ENCODE results near the gene ADO.

DNA sequence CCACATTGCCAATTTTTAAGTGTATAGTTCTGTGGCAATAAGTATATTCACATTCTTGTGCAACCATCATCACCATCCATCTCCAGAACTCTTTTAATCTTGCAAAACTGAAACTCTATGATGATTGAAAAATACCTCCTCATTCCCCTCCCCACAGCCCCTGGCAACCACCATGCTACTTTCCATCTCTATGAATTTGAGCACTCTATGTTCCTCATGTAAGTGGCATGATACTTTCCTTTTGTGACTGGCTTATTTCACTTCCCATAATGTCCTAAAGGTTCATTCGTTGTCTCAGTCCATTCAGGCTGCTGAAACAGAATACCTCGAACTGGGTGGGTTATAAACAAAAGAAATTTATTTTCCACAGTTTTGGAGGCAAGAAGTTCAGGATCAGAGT is 35.1 kb downstream of the ADO start:
- TF ChIP-seq POLR2A (IDR thresholded peaks at IDR 0.05) = no peak
- TF ChIP-seq, protein P1, sequence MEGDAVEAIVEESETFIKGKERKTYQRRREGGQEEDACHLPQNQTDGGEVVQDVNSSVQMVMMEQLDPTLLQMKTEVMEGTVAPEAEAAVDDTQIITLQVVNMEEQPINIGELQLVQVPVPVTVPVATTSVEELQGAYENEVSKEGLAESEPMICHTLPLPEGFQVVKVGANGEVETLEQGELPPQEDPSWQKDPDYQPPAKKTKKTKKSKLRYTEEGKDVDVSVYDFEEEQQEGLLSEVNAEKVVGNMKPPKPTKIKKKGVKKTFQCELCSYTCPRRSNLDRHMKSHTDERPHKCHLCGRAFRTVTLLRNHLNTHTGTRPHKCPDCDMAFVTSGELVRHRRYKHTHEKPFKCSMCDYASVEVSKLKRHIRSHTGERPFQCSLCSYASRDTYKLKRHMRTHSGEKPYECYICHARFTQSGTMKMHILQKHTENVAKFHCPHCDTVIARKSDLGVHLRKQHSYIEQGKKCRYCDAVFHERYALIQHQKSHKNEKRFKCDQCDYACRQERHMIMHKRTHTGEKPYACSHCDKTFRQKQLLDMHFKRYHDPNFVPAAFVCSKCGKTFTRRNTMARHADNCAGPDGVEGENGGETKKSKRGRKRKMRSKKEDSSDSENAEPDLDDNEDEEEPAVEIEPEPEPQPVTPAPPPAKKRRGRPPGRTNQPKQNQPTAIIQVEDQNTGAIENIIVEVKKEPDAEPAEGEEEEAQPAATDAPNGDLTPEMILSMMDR (IDR thresholded peaks at IDR 0.05) = no peak
- TF ChIP-seq POLR2AphosphoS5 (IDR thresholded peaks at IDR 0.05) = no peak
- TF ChIP-seq EP300 (IDR thresholded peaks at IDR 0.05) = no peak

Data from stomach (tissue), 4 donors.